HepG2 (cell line): Measurements from ENCODE around the gene ADPGK. TPM values are rescaled to one million over a fixed set of nuclear protein-coding genes. Genes with fewer than 3 reads are reported as not detected.

Experiments
- CENPT ChIP-seq: sonication (generic); formaldehyde crosslinking; IDR thresholded peaks from 2 replicates; pipeline ENCODE4 v1.8.0; 2022; ENCODE audit warnings: low read depth, mild to moderate bottlenecking, moderate library complexity, missing genetic modification reagents
- DR1 ChIP-seq: sonication (generic); formaldehyde crosslinking; IDR thresholded peaks from 2 replicates; pipeline ENCODE4 v1.8.0; 2021; ENCODE audit warnings: mild to moderate bottlenecking, missing genetic modification reagents, inconsistent platforms
- FOXJ3 ChIP-seq: sonication (generic); formaldehyde crosslinking; IDR thresholded peaks from 2 replicates; pipeline ENCODE4 v1.4.0; 2020; ENCODE audit warnings: missing genetic modification reagents, mild to moderate bottlenecking, borderline replicate concordance
- HOXA5 ChIP-seq: sonication (generic); formaldehyde crosslinking; IDR thresholded peaks from 2 replicates; pipeline ENCODE4 v1.4.0; 2020; ENCODE audit warnings: missing genetic modification reagents
- KIAA2018 ChIP-seq: sonication (generic); formaldehyde crosslinking; IDR thresholded peaks from 2 replicates; pipeline ENCODE4 v1.5.0; 2020; ENCODE audit warnings: mild to moderate bottlenecking, missing genetic modification reagents, borderline replicate concordance
- MBNL3 ChIP-seq: fragments of 250-450 bp; sonication (Bioruptor Pico); conservative IDR thresholded peaks from 2 replicates; pipeline ENCODE4 v1.8.0; 2022; ENCODE audit warnings: mild to moderate bottlenecking, inconsistent platforms
- ONECUT2 ChIP-seq: sonication (generic); formaldehyde crosslinking; IDR thresholded peaks from 2 replicates; pipeline ENCODE4 v1.4.0; 2020; ENCODE audit warnings: missing genetic modification reagents
- PRDM4 ChIP-seq: sonication (generic); formaldehyde crosslinking; IDR thresholded peaks from 2 replicates; pipeline ENCODE4 v1.9.0; 2021; ENCODE audit warnings: missing genetic modification reagents, borderline replicate concordance
- ZNF326 ChIP-seq: sonication (generic); formaldehyde crosslinking; IDR thresholded peaks from 2 replicates; pipeline ENCODE4 v1.4.0; 2020; ENCODE audit warnings: missing genetic modification reagents, borderline replicate concordance
- ZNF337 ChIP-seq: sonication (generic); formaldehyde crosslinking; IDR thresholded peaks from 2 replicates; pipeline ENCODE4 v1.5.1; 2020; ENCODE audit warnings: missing genetic modification reagents, low read depth, mild to moderate bottlenecking, borderline replicate concordance
- polyA plus RNA-seq, 8 experiments: library from polyadenylated mRNA; depleted of rRNA in 3 of 8; stranded (reverse) in 7 of 8; unstranded in 1 of 8; fragments of >200 nt; fragmentation: Illumina TruSeq in 4 of 8; extraction: Trizol in 4 of 8; gene quantifications; 2 replicates each; pipeline versions ENCODE4 v1.2.1 to v1.2.3, GENCODE V29; 2011 to 2016; ENCODE audit warnings: low read depth in 4 of 8, missing spikeins in 1 of 8, mixed read lengths in 1 of 8; ENCODE audit not compliant: insufficient read depth in 1 of 8
- total RNA-seq, 5 experiments: library from RNA; depleted of rRNA; stranded (reverse); fragments of >200 nt; fragmentation: Illumina TruSeq; extraction: Trizol; gene quantifications; 2 replicates each; pipeline ENCODE4 v1.2.3, GENCODE V29; 2016; ENCODE audit warnings: low read depth in 1 of 5
- TF ChIP-seq, protein P1 (sequence below): fragments of 450-650 bp; IDR thresholded peaks from 2 replicates; pipeline ENCODE4 v1.6.1; 2016
- TF ChIP-seq, protein P2 (sequence below): sonication (generic); formaldehyde crosslinking; IDR thresholded peaks from 2 replicates; pipeline ENCODE4 v1.8.1; 2023; ENCODE audit warnings: mild to moderate bottlenecking, missing genetic modification reagents, borderline replicate concordance
- TF ChIP-seq, protein P3 (sequence below): sonication (generic); formaldehyde crosslinking; IDR thresholded peaks from 2 replicates; pipeline ENCODE4 v1.8.1; 2023; ENCODE audit warnings: mild to moderate bottlenecking, missing genetic modification reagents

The ADPGK gene
- total and polyA plus RNA-seq, 2 of the 13 experiments (the other 11 are each of a cell fraction or from before 2014, with no cell fraction given): 61.6 to 67.5 TPM

GRCh38 chr15:72783640-72784455 lies at the start of gene ADPGK (continued):
- TF ChIP-seq ZNF326 (CRISPR knock-in tag): no peak
- no peak; the same call in 1 of the 2 replicates for TF ChIP-seq CENPT (CRISPR knock-in tag)
- TF ChIP-seq FOXJ3 (CRISPR knock-in tag): no peak
- TF ChIP-seq DR1 (CRISPR knock-in tag): peak; percentile 85; the same call in 1 of the 2 replicates
- TF ChIP-seq, protein P1, sequence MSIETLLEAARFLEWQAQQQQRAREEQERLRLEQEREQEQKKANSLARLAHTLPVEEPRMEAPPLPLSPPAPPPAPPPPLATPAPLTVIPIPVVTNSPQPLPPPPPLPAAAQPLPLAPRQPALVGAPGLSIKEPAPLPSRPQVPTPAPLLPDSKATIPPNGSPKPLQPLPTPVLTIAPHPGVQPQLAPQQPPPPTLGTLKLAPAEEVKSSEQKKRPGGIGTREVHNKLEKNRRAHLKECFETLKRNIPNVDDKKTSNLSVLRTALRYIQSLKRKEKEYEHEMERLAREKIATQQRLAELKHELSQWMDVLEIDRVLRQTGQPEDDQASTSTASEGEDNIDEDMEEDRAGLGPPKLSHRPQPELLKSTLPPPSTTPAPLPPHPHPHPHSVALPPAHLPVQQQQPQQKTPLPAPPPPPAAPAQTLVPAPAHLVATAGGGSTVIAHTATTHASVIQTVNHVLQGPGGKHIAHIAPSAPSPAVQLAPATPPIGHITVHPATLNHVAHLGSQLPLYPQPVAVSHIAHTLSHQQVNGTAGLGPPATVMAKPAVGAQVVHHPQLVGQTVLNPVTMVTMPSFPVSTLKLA: no peak
- no peak; the same call in none of the 2 replicates for TF ChIP-seq HOXA5 (CRISPR knock-in tag)
- TF ChIP-seq KIAA2018: peak; percentile 84; the same call in 1 of the 2 replicates
- TF ChIP-seq PRDM4 (CRISPR knock-in tag): no peak
- no peak for TF ChIP-seq ONECUT2 (CRISPR knock-in tag)
- TF ChIP-seq MBNL3 (CRISPR knock-in tag): no peak
- no peak for TF ChIP-seq ZNF337 (CRISPR knock-in tag)
- TF ChIP-seq, protein P2, sequence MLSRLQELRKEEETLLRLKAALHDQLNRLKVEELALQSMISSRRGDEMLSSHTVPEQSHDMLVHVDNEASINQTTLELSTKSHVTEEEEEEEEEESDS: no peak
- TF ChIP-seq, protein P3, sequence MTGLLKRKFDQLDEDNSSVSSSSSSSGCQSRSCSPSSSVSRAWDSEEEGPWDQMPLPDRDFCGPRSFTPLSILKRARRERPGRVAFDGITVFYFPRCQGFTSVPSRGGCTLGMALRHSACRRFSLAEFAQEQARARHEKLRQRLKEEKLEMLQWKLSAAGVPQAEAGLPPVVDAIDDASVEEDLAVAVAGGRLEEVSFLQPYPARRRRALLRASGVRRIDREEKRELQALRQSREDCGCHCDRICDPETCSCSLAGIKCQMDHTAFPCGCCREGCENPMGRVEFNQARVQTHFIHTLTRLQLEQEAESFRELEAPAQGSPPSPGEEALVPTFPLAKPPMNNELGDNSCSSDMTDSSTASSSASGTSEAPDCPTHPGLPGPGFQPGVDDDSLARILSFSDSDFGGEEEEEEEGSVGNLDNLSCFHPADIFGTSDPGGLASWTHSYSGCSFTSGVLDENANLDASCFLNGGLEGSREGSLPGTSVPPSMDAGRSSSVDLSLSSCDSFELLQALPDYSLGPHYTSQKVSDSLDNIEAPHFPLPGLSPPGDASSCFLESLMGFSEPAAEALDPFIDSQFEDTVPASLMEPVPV: peak; percentile 73; the same call in 1 of the 2 replicates
